Left lung (tissue), 10 donors: ENCODE measurements around the gene ATXN2L. TPM values are rescaled to one million over a fixed set of nuclear protein-coding genes. Genes with fewer than 3 reads are reported as not detected.
"Not testable (repeated sequence)": the region's sequence is repeated elsewhere in the genome, so short reads cannot be mapped to it uniquely, and the experiment has no call there.

Experiments
- ATAC-seq: fragments of 200-7000 bp; cut with Tn5 transposase; one replicate; pipeline ENCODE4 v1.9.1; 2020; ENCODE audit warnings: moderate library complexity
- DNase-seq, 4 donors: peaks; one replicate each; pipeline ENCODE4 v3.0.0-alpha.2; 2013 to 2020
- H3K27ac ChIP-seq, 2 donors: fragments of 200-600 bp; sonication (generic) in 1 of 2; one replicate each; pipeline versions ENCODE4 v1.5.0 to v1.8.0; 2020 to 2021
- H3K27me3 ChIP-seq, 2 donors: fragments of 200-600 bp; sonication (generic) in 1 of 2; one replicate each; pipeline versions ENCODE4 v1.5.0 to v1.8.0; 2020 to 2021
- H3K36me3 ChIP-seq, 2 donors: fragments of 200-600 bp; sonication (generic) in 1 of 2; one replicate each; pipeline versions ENCODE4 v1.5.0 to v1.8.0; 2020 to 2021
- H3K4me1 ChIP-seq, 2 donors: fragments of 200-600 bp; one replicate each; pipeline ENCODE4 v1.8.0; 2021
- H3K4me3 ChIP-seq, 2 donors: fragments of 200-600 bp; sonication (generic) in 1 of 2; one replicate each; pipeline versions ENCODE4 v1.5.0 to v1.8.0; 2020 to 2021; ENCODE audit warnings: mild to moderate bottlenecking in 1 of 2
- H3K9me3 ChIP-seq, 2 donors: fragments of 200-600 bp; sonication (generic) in 1 of 2; one replicate each; pipeline versions ENCODE4 v1.5.0 to v1.8.0; 2020 to 2021
- intact Hi-C, 2 donors: fragments of 100-400 bp; cut with DNase I; formaldehyde crosslinking; loops; one replicate each; pipeline versions ENCODE4 v1.11.2 to v1.14.2; 2022
- polyA plus RNA-seq, 6 donors: library from polyadenylated mRNA; unstranded; fragments of 120-200 nt; gene quantifications; one replicate each; pipeline ENCODE4 v1.2.1, GENCODE V29; 2013; ENCODE audit not compliant: insufficient read length in 6 of 6
- total RNA-seq, 2 donors: library from RNA; stranded (reverse); fragmentation: NEBNext Ultra II Directional; extraction: Animal tissue kit (Norgen Biotek cat#: 25700); gene quantifications; one replicate each; pipeline ENCODE4 v1.2.1, GENCODE V29; 2021
- TF ChIP-seq, protein P1 (sequence below), 2 donors: fragments of 200-600 bp; sonication (generic) in 1 of 2; IDR thresholded peaks; one replicate each; pipeline versions ENCODE4 v1.5.0 to v1.8.0; 2021; ENCODE audit warnings: antibody characterized with exemption in 2 of 2
- donor health status: DM: no; HTN: yes; CAD: no.
- donor health status: DM: no; HTN: no; CAD: no.

ATXN2L gene
- total and polyA plus RNA-seq, 8 donors = 87.2 to 153 (median 106) TPM

DNA sequence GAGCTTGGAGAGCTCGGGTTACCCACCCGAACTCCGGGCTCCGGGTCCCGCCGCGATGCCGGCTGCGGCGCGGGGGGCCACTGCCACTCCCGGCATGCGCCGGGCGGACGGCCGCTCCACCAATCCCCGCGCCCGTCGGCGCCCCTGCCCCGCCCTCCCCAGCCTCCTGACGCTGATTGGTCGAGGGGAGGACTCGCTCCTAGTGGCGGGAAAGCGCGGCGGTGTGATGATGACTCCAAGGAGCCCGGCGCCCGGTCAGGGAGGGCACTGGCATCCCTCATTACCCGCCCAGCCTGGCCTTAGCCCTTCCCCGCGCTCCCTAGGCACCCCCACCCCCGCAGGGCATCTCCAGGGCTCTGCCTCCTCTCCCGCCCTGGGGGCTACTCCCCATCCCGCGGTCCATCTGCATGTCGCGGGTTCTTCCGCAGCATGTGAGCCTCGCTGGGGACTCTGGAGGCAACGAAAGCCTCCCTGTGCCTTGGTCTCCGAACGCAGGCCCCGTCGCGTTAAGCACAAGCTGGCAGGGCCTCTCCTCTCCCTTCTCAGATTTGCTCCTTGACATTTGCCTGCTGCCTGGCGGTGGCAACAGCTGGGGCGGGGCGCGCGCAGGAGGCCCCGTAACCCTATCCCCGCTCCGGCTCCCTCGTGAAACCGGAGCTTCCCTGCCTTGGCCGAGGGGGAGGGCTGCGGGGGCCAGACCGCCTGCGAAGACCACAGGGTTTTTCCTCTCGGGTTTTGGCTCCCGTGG lies 57.2 kb downstream of the ATXN2L start:
- TF ChIP-seq, protein P1, sequence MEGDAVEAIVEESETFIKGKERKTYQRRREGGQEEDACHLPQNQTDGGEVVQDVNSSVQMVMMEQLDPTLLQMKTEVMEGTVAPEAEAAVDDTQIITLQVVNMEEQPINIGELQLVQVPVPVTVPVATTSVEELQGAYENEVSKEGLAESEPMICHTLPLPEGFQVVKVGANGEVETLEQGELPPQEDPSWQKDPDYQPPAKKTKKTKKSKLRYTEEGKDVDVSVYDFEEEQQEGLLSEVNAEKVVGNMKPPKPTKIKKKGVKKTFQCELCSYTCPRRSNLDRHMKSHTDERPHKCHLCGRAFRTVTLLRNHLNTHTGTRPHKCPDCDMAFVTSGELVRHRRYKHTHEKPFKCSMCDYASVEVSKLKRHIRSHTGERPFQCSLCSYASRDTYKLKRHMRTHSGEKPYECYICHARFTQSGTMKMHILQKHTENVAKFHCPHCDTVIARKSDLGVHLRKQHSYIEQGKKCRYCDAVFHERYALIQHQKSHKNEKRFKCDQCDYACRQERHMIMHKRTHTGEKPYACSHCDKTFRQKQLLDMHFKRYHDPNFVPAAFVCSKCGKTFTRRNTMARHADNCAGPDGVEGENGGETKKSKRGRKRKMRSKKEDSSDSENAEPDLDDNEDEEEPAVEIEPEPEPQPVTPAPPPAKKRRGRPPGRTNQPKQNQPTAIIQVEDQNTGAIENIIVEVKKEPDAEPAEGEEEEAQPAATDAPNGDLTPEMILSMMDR (IDR thresholded peaks at IDR 0.05) = peak in 1 of 2 donors; percentile 49

DNA sequence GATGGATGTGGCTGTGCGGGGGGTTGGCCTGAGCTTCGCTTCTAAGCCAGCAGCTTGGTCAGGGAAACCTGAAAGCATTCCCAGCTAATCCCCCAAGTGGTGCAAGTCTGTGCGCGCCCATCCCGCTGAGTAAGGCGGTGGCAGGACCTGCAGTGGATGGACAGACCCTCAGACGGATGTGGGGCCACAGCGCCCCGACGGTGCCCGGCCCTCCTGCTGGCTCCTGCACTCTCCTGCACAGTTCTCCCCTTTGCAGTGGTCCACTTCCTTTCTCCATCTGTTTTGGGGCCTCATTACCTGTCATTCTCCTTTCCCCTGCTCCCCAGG lies 57.8 kb downstream of the ATXN2L start:
- H3K4me1 ChIP-seq = peaks cover 9 to 17% of the 10 kb centered on the region in 2 donors
- H3K27me3 ChIP-seq = peaks cover 0 to 38% of the 10 kb centered on the region in 2 donors
- TF ChIP-seq, protein P1 (IDR thresholded peaks at IDR 0.05) = no peak
- intact Hi-C loops = no loop called here
- ATAC-seq = no peak
- no peaks in the 10 kb centered on the region for H3K9me3 ChIP-seq
- no peaks in the 10 kb centered on the region for H3K36me3 ChIP-seq
- H3K27ac ChIP-seq = no peak overlapping the region
- H3K4me3 ChIP-seq = peak overlapping the region in 1 of 2 donors; percentile 78
- no peak for DNase-seq

More for the DNA sequence above, 57.2 kb downstream of the ATXN2L start:
- Histone ChIP-seq H3K9me3 (no peaks in the 10 kb centered on the region), H3K27ac (no peak overlapping the region), H3K4me3 (peak overlapping the region; percentile 54 to 78), H3K27me3 (peaks cover 0 to 38% of the 10 kb centered on the region in 2 donors), H3K36me3 (no peaks in the 10 kb centered on the region), H3K4me1 (peaks cover 9 to 17% of the 10 kb centered on the region in 2 donors)
- DNase-seq (peak; percentile 70 to 94 (median 87)), ATAC-seq (peak; percentile 98)
- intact Hi-C loops = no loop called here

DNA sequence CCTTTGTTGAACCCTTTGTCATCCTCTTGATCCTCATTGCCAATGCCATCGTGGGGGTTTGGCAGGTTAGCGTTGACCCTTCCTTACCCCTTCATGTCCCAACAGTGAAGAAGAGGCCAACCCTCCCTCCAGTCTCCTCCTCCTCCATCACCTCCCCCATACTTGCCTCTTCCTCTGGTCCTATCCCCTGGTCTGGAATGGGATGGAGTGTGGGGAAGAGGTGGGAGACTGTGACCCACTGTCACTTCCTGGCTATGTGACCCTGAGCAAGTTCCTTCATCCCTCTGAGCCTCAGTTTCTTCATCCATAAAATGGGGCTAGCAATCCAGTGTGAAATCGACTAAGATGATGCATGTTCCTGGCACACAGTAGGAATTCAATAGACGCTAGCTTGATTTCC lies 58.2 kb downstream of the ATXN2L start:
- H3K4me3 ChIP-seq = no peak overlapping the region
- DNase-seq (no peak), ATAC-seq (no peak)
- TF ChIP-seq, protein P1 (IDR thresholded peaks at IDR 0.05) = no peak
- H3K27ac ChIP-seq = no peak overlapping the region
- H3K4me1 ChIP-seq = peaks cover 9 to 17% of the 10 kb centered on the region in 2 donors
- H3K36me3 ChIP-seq = no peaks in the 10 kb centered on the region
- peaks cover 0 to 38% of the 10 kb centered on the region in 2 donors for H3K27me3 ChIP-seq
- intact Hi-C loops = no loop called here
- no peaks in the 10 kb centered on the region for H3K9me3 ChIP-seq

DNA sequence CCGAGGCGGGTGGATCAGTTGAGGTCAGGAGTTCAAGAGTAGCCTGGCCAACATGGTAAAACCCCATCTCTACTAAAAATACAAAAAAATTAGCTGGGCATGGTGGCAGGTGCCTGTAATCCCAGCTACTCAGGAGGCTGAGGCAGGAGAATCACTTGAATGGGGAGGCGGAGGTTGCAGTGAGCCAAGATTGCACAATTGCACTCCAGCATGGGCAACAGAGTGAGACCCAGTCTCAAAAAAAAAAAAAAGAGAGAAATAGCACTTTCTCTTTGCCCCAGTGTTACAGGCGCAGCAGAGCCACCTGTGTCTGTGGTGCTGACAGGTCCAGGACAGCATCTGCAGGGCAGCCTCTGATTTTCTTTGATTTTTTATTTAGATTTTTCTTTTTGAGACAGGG lies 58.8 kb downstream of the ATXN2L start:
- H3K27ac ChIP-seq, H3K4me3 ChIP-seq, intact Hi-C loops, H3K9me3 ChIP-seq, ATAC-seq, DNase-seq, H3K36me3 ChIP-seq: not testable (repeated sequence)
- Histone ChIP-seq H3K4me1 (peaks cover 9 to 17% of the 10 kb centered on the region in 2 donors), H3K27me3 (peaks cover 0 to 38% of the 10 kb centered on the region in 2 donors)

DNA sequence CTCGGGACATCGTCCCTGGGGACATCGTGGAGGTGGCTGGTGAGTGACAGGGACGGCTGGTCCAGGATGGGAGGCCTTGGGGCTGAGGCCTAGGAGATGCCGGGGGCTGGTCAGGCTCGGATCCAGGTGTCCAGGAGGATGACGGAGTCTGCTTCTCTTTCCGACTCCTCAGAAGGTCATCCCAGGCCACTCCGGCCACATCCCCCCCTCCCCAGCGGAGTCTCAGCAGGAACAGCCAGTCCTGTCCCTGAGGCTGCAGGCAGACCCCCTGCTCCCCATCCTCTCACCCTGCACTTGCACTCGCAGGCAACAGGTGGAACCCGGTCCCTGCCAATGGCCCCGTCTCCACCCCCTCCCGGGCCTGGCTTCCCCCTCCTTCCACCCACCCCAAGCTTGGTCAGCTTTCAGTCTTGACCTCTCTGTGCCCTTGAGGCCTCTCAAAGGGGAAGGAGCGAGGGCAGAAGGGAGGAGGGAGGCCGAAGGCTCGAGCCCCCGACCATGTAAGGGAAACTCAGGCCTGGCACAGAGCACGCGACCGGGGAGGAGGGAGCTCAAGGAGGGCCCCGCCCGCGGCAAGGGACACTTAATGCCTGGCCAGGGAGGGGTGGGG lies 59.9 kb downstream of the ATXN2L start:
- peak in 1 of 4 donors; percentile 71 for DNase-seq
- intact Hi-C loops = no loop called here
- H3K36me3 ChIP-seq = no peaks in the 10 kb centered on the region
- H3K27me3 ChIP-seq = peaks cover 0 to 38% of the 10 kb centered on the region in 2 donors
- no peak overlapping the region for H3K27ac ChIP-seq
- no peaks in the 10 kb centered on the region for H3K9me3 ChIP-seq
- ATAC-seq = no peak
- H3K4me1 ChIP-seq = peaks cover 9 to 17% of the 10 kb centered on the region in 2 donors
- TF ChIP-seq, protein P1 (IDR thresholded peaks at IDR 0.05) = no peak
- no peak overlapping the region for H3K4me3 ChIP-seq
